GM12892 (cell line): Measurements from ENCODE around the gene SPOCK1. TPM values are rescaled to one million over a fixed set of nuclear protein-coding genes. Genes with fewer than 3 reads are reported as not detected.
A peak's percentile ranks its signal among the peaks of the same experiment; 100 is the strongest.
"Not testable (repeated sequence)": the region's sequence is repeated elsewhere in the genome, so short reads cannot be mapped to it uniquely, and the experiment has no call there.

Source experiments
- DNase-seq: peaks from one replicate; pipeline ENCODE4 v3.0.0; 2011; ENCODE audit not compliant: insufficient read length
- FAIRE-seq: peaks from 2 replicates; lab custom pipeline; 2011; peaks lifted over from hg19 to GRCh38; lab: Jason Lieb, UNC
- POLR2A ChIP-seq: IDR thresholded peaks from 2 replicates; pipeline ENCODE4 v1.6.1; 2011; ENCODE audit warnings: low read depth, low read length, control low read depth
- POLR2AphosphoS5 ChIP-seq: IDR thresholded peaks from 2 replicates; pipeline ENCODE4 v1.6.1; 2011; ENCODE audit warnings: low read depth, low read length, control low read depth
- TAF1 ChIP-seq: IDR thresholded peaks from 2 replicates; pipeline ENCODE4 v1.6.1; 2011; ENCODE audit warnings: low read depth, mild to moderate bottlenecking, control low read depth, low read length, borderline replicate concordance
- polyA plus RNA-seq: library from polyadenylated mRNA; unstranded; fragments of >200 nt; gene quantifications from one replicate; pipeline ENCODE4 v1.2.1, GENCODE V29; 2012; ENCODE audit warnings: missing spikeins, inconsistent platforms; ENCODE audit not compliant: missing spikeins

Gene SPOCK1
- 0.17 TPM for polyA plus RNA-seq

DNA sequence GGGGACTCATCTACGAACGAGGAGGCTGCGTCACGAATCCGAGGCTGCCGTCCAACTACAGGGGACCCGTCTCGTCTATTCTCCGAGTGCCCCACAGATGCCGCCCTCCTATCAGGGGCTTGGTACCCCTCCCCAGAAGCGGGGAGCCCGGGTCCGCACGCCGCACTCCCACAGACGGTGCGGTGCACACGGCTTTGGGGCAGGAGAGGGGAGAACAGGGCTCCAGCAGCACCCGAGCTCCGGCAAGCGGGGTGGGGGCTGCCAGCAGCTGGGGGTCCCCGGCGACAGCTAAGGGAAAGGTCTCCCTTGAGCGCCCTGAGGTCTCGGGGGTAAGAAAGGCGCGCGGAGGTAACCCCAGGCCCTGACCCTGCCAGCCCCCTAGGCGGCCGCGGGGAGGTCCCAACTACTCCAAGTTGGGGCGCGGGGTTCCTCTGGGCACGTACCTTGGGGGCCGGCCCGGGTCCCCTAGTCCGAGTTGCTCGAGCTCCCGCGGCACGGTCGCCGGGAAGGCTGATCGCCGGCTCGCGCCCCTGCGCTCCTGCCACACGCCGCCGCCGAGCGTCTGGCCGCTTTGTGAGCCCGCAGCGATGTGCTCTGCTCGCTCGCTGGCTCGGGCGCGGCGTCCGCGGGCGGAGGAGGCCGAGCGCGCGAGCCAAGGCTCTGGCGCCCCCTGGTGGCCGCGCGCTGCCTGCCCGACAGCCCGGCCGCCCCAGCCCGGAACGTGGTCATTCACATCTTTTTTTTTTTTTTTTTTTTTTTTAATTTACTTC, at the start of gene SPOCK1:
Gene SPOCK1 (minus strand): TSS at position 591 of the 770 bp plus-strand sequence.
- FAIRE-seq (no peak), DNase-seq (peak; percentile 95)
- no peak for TF ChIP-seq POLR2AphosphoS5
- TF ChIP-seq TAF1: no peak
- TF ChIP-seq POLR2A: no peak

DNA sequence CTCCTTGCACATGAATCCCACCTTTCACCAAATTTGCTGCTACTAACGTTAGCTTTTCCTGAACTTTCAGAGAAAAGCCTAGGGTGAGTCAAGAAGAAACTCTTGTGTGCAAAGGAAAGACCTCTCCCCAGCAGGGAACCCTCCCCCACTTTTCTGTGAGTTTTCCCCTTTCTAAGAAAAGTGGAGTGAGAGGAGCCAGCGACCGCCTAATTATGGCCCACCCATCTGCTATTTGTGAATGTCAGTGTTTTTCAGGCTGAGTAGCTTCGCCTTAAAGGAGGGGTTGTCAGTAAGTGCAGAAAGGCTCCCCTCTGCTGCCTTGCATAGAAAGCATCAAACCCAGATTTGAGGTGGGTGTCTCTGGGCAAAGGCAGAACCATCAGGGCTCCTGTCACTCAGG, 46.8 kb upstream of the SPOCK1 start:
- no peak for TF ChIP-seq TAF1
- TF ChIP-seq POLR2AphosphoS5: no peak
- no peak for TF ChIP-seq POLR2A
- DNase-seq: no peak
- FAIRE-seq: no peak

- not testable (repeated sequence) for DNase-seq, FAIRE-seq
These were observed 36.3 kb upstream of the SPOCK1 start for GRCh38 chr5:137535449-137535848.

GRCh38 chr5:137533963-137534362, 34.8 kb upstream of the SPOCK1 start:
- DNase-seq (no peak), FAIRE-seq (no peak)
- TF ChIP-seq TAF1: no peak
- TF ChIP-seq POLR2AphosphoS5: no peak
- no peak for TF ChIP-seq POLR2A

DNA sequence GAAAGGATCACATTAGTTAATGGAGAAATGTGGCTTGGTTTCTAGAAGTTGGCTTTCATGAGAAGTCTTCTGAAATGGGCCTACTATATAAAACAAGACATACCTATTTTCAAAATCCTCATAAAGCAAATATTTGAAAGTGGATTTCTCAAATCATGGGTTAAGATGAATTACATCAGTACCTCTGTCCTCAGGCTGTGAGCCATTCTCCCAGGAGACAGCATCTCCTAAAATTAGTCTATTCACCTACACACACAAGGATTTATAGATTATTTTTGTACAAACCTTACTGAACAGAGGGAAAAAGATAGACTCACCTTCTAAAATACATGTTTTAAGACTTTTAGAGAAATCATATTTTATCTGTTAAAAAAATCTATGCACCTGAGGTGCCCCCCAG, 32.1 kb upstream of the SPOCK1 start:
- FAIRE-seq (no peak), DNase-seq (no peak)
- TF ChIP-seq POLR2A (no peak), TAF1 (no peak), POLR2AphosphoS5 (no peak)

DNA sequence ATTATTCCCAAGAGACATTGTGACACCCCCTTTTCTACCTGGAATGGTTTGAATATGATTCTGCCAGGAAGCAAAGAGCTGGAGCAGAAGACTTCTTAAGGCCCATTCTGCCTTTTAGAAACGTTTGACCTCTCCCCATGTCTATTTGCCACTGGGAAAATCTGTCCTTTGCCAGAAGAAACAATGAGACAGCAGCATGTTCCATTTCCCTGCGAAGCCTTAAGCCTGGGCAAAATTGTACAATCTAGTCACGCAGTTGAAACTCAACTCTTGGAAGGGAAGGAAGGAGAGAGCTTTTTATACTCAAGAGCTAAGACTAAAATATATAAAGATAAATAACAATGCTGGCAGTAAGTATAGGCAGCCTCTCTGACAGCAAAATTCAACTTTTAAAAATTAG, 22.1 kb upstream of the SPOCK1 start:
- DNase-seq (no peak), FAIRE-seq (no peak)
- TF ChIP-seq TAF1: no peak
- no peak for TF ChIP-seq POLR2AphosphoS5

DNA sequence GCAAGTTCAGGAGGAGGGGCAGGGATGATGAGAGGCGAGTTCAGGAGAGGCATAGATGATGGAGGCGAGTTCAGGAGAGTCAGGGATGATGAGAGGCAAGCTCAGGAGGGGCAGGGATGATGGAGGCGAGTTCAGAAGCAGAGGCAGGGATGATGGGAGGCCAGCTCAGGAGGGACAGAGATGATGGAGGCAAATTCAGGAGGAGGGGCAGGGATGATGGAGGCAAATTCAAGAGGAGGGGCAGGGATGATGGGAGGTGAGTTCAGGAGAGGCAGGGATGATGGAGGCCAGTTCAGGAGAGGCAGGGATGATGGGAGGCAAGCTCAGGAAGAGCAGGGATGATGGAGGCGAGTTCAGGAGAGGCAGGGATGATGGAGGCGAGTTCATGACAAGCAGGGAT, 17.8 kb upstream of the SPOCK1 start:
- DNase-seq: no peak
- TF ChIP-seq POLR2AphosphoS5 (no peak), POLR2A (no peak), TAF1 (no peak)
- no peak for FAIRE-seq

DNA sequence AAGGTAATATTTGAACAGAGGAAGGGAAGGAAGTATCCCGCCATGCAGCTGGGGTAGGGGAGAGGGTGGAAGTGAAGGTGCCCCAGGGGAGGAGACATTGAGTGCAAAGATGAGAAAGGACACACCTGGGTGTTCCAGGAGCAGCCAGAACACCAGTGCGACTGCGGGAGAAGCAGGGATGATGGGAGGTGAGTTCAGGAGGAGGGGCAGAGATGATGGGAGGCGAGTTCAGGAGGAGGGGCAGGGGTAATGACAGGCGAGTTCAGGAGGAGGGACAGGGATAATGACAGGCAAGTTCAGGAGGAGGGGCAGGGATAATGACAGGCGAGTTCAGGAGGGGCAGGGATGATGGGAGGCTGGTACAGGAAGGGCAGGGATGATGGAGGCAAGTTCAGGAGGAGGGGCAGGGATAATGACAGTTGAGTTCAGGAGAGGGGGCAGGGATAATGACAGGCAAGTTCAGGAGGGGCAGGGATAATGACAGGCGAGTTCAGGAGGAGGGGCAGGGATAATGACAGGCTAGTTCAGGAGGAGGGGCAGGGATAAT, 17.2 kb upstream of the SPOCK1 start:
- no peak for TF ChIP-seq POLR2AphosphoS5
- TF ChIP-seq POLR2A: no peak
- no peak for TF ChIP-seq TAF1
- FAIRE-seq (no peak), DNase-seq (no peak)

DNA sequence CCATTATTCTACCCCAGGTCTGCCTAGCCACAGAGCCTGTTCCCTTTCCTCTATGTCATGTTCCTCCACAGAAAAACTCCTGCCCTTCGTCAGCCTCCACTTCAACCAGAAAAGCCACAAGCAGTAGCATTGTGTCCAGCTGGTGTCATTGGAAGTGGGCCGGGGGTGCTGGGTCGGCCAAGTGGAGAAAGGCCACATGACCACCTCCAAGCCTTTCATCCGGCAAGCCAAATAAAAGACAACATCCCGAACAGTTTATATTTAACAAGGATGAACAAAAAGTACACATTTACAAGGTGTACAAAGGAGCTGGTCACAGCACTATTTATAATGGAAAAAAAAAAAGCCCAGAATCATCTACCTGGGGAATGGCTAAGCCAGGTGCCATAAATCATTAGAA, 16.1 kb upstream of the SPOCK1 start:
- TF ChIP-seq POLR2A (no peak), TAF1 (no peak), POLR2AphosphoS5 (no peak)
- DNase-seq: no peak
- FAIRE-seq: no peak

- no peak for TF ChIP-seq POLR2AphosphoS5
- no peak for TF ChIP-seq TAF1
- no peak for TF ChIP-seq POLR2A
- FAIRE-seq (no peak), DNase-seq (no peak)
These were observed 11.5 kb upstream of the SPOCK1 start for GRCh38 chr5:137510671-137511070.

- no peak for FAIRE-seq
- no peak for DNase-seq
- TF ChIP-seq POLR2A: no peak
- no peak for TF ChIP-seq TAF1
- TF ChIP-seq POLR2AphosphoS5: no peak
These were observed 8.0 kb upstream of the SPOCK1 start for GRCh38 chr5:137507150-137507549.

GRCh38 chr5:137506296-137506695, 7.2 kb upstream of the SPOCK1 start:
- TF ChIP-seq TAF1: no peak
- TF ChIP-seq POLR2AphosphoS5: no peak
- FAIRE-seq: no peak

More at GRCh38 chr5:137506296-137506695, 7.2 kb upstream of the SPOCK1 start:
- no peak for DNase-seq
